ENCODE results near the gene IFIT1.
"Not testable (repeated sequence)": the region's sequence is repeated elsewhere in the genome, so short reads cannot be mapped to it uniquely, and the experiment has no call there.

Gene IFIT1

DNA sequence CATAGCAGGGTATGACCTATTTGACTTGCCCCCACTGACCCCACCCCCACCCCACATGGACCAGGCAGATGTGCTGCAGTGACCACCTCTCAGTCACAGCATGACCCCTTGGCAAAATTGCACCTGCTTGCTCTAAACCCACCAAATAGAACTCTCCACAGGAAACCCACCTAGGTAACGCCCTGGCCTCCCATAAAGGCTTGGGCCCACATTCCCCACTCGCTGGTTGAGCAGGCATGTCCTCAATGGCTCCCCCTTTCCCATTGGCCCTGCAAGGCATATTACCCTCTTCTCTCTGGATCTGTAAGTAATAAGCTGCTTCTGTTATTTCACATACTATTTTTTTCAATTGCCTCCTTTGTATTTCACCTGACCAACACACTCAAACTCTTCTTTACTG lies 2.7 kb downstream of the IFIT1 start:
- no peak for DNase-seq (ENCODE audit: low read depth in 2 of 2, low spot score in 1 of 2)

DNA sequence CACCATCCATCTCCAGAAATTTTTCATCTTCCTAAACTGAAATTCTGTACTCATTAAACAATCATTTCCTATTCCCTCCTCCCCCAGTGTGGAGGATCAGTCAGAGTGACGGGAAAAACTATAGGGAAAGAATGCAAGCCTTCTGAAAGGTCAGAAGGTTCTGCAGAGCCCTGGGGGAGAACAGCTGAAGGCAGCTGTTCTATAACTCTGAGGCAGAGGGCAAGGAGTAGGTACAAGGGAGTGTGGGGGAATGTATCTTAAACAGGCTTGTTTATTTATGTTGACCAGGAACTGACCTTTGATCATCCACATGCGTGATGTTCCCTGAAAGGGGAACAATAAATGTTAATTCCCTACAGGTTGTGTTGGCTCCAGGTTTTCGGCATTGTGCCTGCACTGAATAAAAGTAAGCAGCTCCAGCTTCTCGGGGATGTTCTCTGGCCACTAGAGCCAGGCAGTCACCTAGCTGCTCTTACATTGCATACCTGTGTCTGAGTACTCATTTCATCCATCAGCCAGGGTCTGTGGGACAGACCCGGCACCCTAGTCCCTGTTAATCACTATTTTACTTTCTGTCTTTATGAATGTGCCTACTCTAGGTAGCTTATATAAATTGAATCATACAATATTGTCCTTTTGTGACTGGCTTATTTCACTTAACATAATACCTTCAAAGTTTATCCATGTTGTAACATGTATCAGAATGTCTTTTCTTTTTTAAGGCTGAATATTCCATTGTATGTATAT lies 5.8 kb downstream of the IFIT1 start:
- DNase-seq (ENCODE audit: low read depth in 2 of 2, low spot score in 1 of 2), result no peak

DNA sequence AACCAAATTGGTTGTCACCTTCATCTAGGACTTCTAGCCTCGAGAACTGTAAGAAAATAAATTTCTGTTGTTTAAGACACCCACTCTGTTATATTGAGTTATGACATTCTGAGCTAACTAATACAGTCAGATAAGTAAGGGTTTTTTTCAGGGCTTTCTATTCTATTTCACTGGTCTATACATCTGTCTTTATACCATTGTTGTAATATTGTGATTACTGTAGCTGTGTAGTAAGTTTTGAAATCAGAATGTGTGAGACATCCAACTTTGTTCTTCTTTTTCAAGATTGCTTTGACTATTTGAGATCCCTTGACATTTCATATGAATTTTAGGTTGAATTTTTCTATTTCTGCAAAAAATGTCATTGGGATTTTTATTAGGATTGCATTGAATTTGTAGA lies 7.5 kb downstream of the IFIT1 start:
- no peak for DNase-seq (ENCODE audit: low read depth in 2 of 2, low spot score in 1 of 2)

GRCh38 chr10:89403043-89403442 lies 10.6 kb downstream of the IFIT1 start:
- DNase-seq (ENCODE audit: low read depth in 2 of 2, low spot score in 1 of 2), result no peak

- DNase-seq (ENCODE audit: low read depth in 2 of 2, low spot score in 1 of 2), result no peak
Observed at GRCh38 chr10:89404104-89405047, 12.0 kb downstream of the IFIT1 start.

- DNase-seq (ENCODE audit: low read depth in 2 of 2, low spot score in 1 of 2), result not testable (repeated sequence)
Observed at GRCh38 chr10:89406178-89406577, 13.8 kb downstream of the IFIT1 start.

- not testable (repeated sequence) for DNase-seq (ENCODE audit: low read depth in 2 of 2, low spot score in 1 of 2)
Observed at GRCh38 chr10:89407792-89408191, 15.4 kb downstream of the IFIT1 start.

GRCh38 chr10:89409282-89409681 lies 16.9 kb downstream of the IFIT1 start:
- DNase-seq (ENCODE audit: low read depth in 2 of 2, low spot score in 1 of 2), result not testable (repeated sequence)

DNA sequence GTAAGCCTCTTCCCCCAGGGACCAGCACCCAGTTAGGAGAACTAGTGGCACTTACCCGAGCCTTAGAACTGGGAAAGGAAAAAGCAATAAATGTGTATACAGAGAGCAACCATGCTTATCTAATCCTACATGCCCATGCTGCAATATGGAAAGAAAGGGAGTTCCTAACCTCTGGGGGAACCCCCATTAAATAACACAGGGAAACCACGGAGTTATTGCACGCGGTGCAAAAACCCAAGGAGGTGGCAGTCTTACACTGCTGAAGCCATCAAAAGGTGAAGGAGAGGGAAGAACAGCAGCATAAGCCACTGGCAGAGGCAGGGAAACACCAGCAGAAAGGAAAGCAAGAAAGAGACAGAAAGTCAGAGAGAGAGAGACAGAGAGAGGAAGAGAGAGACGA lies 18.1 kb downstream of the IFIT1 start:
- DNase-seq (ENCODE audit: low read depth in 2 of 2, low spot score in 1 of 2), result not testable (repeated sequence)

GRCh38 chr10:89411135-89411534 lies 18.7 kb downstream of the IFIT1 start:
- not testable (repeated sequence) for DNase-seq (ENCODE audit: low read depth in 2 of 2, low spot score in 1 of 2)

DNA sequence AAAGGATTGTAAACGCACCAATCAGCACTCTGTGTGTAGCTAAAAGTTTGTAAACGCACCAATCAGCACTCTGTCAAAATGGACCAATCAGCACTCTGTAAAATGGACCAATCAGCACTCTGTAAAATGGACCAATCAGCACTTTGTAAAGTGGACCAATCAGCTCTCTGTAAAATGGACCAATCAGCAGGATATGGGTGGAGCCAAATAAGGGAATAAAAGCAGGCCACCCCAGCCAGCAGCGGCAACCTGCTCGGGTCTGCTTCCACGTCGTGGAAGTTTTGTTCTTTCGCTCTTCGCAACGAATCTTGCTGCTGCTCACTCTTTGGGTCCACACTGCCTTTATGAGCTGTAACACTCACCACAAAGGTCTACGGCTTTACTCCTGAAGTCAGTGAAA lies 19.9 kb downstream of the IFIT1 start:
- DNase-seq (ENCODE audit: low read depth in 2 of 2, low spot score in 1 of 2), result peak in 1 of 2 donors; percentile 12

DNA sequence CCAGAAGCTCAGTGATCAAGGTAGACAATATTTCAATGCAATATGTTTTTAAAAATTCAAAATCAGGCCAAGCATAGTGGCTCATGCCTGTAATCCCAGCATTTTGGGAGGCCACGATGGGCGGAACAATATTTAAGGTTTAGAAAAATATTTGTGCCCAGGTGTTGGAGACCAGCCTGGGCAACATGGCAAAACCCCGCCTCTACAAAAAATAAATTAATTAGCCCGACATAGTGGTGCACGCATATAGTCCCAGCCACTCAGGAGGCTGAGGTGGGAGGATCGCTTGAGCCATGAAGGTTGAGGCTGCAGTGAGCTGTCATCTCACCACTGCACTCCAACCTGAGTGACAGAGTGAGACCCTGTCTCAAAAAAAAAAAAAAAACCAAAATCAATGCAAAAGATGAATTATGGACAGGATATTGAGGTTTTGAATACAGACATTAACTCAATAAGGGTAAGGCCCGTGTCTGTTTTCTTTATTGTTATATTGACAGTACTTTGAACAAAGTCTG lies 21.0 kb downstream of the IFIT1 start:
- no peak for DNase-seq (ENCODE audit: low read depth in 2 of 2, low spot score in 1 of 2)

- DNase-seq (ENCODE audit: low read depth in 2 of 2, low spot score in 1 of 2), result peak; percentile 23 to 37
Observed at GRCh38 chr10:89414146-89414878, 21.9 kb downstream of the IFIT1 start, which contains the start of gene IFIT5. Gene IFIT5 (plus strand): TSS chr10:89414568. CDS start chr10:89414799, 231 bp downstream.

GRCh38 chr10:89414879-89415821 lies 22.7 kb downstream of the IFIT1 start:
- DNase-seq (ENCODE audit: low read depth in 2 of 2, low spot score in 1 of 2), result no peak

- DNase-seq (ENCODE audit: low read depth in 2 of 2, low spot score in 1 of 2), result no peak
Observed at GRCh38 chr10:89416465-89416864, 24.0 kb downstream of the IFIT1 start.

DNA sequence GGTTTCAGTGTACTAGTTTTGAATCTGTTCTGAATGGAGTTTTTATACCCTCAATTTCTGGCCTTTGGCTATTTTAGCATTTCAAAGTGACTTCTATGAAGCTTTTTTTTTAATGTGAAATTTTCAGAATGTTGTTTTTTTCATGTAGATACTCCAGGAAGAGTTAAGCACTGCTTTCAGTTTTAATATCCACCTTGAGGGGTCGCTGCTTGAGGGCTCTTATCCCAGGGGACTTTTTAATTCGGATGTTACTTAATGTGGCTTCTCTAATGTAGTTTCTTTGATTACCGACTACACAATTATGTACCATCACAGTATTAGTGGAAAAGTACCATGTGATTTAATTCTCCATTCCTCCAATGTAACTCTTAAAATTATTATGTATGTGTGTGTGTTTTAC lies 27.1 kb downstream of the IFIT1 start:
- DNase-seq (ENCODE audit: low read depth in 2 of 2, low spot score in 1 of 2), result no peak

DNA sequence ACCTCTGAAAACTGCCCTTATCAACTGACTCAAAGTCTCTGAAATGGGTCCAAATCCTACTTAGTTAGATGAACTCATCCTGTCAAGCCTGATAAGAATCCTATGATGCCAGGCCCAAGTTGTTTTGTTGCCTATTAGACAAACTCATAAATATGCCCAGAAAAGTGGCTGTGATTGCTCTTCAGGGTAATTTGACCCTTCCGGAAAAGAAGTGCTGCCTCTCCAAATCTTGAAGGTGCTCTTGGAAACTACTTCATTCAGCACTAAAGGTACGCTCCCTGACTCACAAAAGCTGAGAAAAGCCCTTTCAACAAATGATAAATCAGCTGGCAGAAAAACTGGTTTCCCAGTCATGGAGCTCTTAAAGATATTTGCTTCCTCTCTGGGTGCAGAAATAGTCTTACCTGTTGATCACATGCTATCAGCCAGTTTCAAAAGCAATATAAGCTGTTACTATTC lies 28.6 kb downstream of the IFIT1 start:
- DNase-seq (ENCODE audit: low read depth in 2 of 2, low spot score in 1 of 2), result no peak

- DNase-seq (ENCODE audit: low read depth in 2 of 2, low spot score in 1 of 2), result no peak
Observed at GRCh38 chr10:89425000-89425399, 32.6 kb downstream of the IFIT1 start.

- no peak for DNase-seq (ENCODE audit: low read depth in 2 of 2, low spot score in 1 of 2)
Observed at GRCh38 chr10:89426230-89426868, 33.9 kb downstream of the IFIT1 start.
